Effector memory CD4-positive, alpha-beta T cell (primary cell): ENCODE results near the gene GNAS-AS1.

Source experiments
- DNase-seq, 3 donors: peaks; one replicate each; pipeline ENCODE4 v3.0.0-alpha.2; 2020
- H3K27ac ChIP-seq: 2 replicates; pipeline ENCODE4 v1.7.0; 2013; ENCODE audit warnings: mild to moderate bottlenecking, low read length, moderate library complexity; ENCODE audit not compliant: insufficient read depth, poor library complexity, severe bottlenecking
- H3K27me3 ChIP-seq: replicated peaks from 2 replicates; pipeline ENCODE4 v1.7.0; 2013; ENCODE audit warnings: mild to moderate bottlenecking, low read length; ENCODE audit not compliant: insufficient read depth, control insufficient read depth, poor library complexity, severe bottlenecking
- H3K36me3 ChIP-seq: 2 replicates; pipeline ENCODE4 v1.7.0; 2013; ENCODE audit warnings: mild to moderate bottlenecking, low read length, moderate library complexity; ENCODE audit not compliant: control insufficient read depth, insufficient read depth
- H3K4me1 ChIP-seq: 2 replicates; pipeline ENCODE4 v1.7.0; 2013; ENCODE audit warnings: low read length, mild to moderate bottlenecking; ENCODE audit not compliant: control insufficient read depth, insufficient read depth, poor library complexity, severe bottlenecking
- H3K4me3 ChIP-seq: 2 replicates; pipeline ENCODE4 v1.7.0; 2013; ENCODE audit warnings: low read length, low read depth, mild to moderate bottlenecking; ENCODE audit not compliant: insufficient read depth, poor library complexity, severe bottlenecking
- H3K9me3 ChIP-seq: 2 replicates; pipeline ENCODE4 v1.7.0; 2013; ENCODE audit warnings: mild to moderate bottlenecking, low read length, moderate library complexity; ENCODE audit not compliant: control insufficient read depth

GNAS-AS1 gene

GRCh38 chr20:58797371-58798338 is 53.0 kb downstream of the GNAS-AS1 start:
- no peaks in the 10 kb centered on the region for H3K9me3 ChIP-seq
- no peaks in the 10 kb centered on the region for H3K4me1 ChIP-seq
- no peak overlapping the region for H3K4me3 ChIP-seq
- no peak for DNase-seq
- peaks cover 3% of the 10 kb centered on the region for H3K27me3 ChIP-seq
- no peak overlapping the region for H3K27ac ChIP-seq
- no peaks in the 10 kb centered on the region for H3K36me3 ChIP-seq

- H3K9me3 ChIP-seq = no peaks in the 10 kb centered on the region
- no peak overlapping the region for H3K27ac ChIP-seq
- peaks cover 3% of the 10 kb centered on the region for H3K27me3 ChIP-seq
- no peaks in the 10 kb centered on the region for H3K36me3 ChIP-seq
- H3K4me3 ChIP-seq = no peak overlapping the region
- no peak for DNase-seq
- no peaks in the 10 kb centered on the region for H3K4me1 ChIP-seq
Observed at GRCh38 chr20:58795923-58796245, 54.8 kb downstream of the GNAS-AS1 start.

DNA sequence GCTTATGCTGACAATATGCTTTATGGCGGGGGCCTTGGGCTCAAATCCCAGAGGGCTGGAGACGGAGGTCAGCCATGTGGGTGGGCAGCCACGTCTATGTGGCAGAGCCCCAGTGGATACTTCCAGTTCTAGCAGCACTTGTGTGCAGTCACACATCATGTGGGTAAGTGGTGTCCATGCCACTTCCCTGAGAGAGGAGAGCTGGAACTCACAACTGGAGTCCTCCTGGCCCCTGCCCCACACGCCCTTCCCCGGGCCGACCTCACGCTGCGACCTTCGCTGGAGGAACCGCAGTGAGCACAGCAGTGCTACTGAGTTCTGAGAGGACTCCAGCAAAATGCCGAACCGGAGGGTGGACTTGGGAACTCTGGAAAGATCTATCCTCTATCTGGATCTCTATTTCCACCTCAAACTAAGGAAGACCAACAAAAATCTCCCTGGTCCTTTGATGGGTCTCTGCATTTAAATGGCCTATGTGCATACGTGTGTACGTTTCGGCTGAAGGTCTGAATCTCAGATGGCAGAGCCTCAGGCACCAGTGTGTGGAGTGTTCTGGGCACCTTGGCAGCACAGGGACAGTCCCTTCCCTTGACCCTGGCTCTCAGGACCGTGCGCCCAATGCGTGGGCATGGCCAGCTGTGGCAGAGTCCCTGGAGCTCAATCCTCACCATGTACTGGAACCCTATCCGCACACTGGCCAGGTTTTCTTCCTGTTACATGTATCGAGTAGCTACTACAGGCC is 55.4 kb downstream of the GNAS-AS1 start:
- Histone ChIP-seq H3K27ac (no peak overlapping the region), H3K4me3 (no peak overlapping the region), H3K27me3 (peaks cover 3% of the 10 kb centered on the region), H3K36me3 (no peaks in the 10 kb centered on the region), H3K4me1 (no peaks in the 10 kb centered on the region), H3K9me3 (no peaks in the 10 kb centered on the region)
- no peak for DNase-seq

- no peak for DNase-seq
- peaks cover 3% of the 10 kb centered on the region for H3K27me3 ChIP-seq
- no peak overlapping the region for H3K27ac ChIP-seq
- no peaks in the 10 kb centered on the region for H3K9me3 ChIP-seq
- no peak overlapping the region for H3K4me3 ChIP-seq
- no peaks in the 10 kb centered on the region for H3K4me1 ChIP-seq
- H3K36me3 ChIP-seq = no peaks in the 10 kb centered on the region
Observed at GRCh38 chr20:58794510-58795180, 56.1 kb downstream of the GNAS-AS1 start.

DNA sequence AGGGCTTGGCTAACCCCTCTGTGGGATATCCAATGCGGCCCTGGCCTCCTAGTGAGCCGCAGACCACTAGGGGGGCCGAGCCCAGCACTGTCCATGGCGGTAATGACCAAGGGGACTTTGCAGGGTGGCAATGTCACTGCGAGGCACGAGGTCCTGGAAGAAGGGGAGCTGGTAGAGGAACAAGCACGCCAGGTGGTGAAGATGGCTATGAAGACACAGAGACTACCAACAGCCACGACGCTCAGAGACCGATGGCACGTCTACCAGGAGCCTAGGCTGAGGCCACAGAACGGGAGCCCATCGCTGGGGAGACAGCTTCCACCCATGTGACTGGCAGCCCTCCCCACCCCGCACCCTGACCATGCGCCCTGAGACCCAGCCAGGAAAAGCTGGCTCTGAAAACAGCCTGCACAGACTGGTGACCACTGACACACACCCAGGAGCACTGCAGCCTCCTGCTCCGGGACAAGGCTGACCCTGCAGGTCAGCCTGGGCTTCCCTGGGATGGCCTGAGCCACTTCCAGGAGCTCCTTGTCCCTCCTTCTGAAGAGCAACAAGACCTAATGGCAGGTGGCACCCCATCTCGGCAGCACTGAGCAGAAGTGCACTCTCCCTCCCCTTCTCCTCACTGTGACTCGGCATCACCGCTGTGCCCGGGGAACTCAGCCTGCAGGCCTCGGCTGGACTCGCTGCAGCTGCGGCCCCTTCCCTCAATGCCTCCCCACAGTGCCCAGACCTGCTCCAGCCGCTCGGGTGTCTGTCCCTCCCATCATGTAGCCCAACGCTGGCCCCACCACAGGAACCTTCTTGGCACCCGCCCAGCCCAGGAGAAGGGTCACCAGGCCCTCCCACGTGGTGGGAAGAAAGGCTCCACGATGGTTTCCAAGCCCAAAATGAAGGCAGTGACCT is 56.9 kb downstream of the GNAS-AS1 start:
- no peaks in the 10 kb centered on the region for H3K36me3 ChIP-seq
- peaks cover 3% of the 10 kb centered on the region for H3K27me3 ChIP-seq
- DNase-seq = no peak
- H3K4me3 ChIP-seq = no peak overlapping the region
- H3K4me1 ChIP-seq = no peaks in the 10 kb centered on the region
- no peaks in the 10 kb centered on the region for H3K9me3 ChIP-seq
- no peak overlapping the region for H3K27ac ChIP-seq

DNA sequence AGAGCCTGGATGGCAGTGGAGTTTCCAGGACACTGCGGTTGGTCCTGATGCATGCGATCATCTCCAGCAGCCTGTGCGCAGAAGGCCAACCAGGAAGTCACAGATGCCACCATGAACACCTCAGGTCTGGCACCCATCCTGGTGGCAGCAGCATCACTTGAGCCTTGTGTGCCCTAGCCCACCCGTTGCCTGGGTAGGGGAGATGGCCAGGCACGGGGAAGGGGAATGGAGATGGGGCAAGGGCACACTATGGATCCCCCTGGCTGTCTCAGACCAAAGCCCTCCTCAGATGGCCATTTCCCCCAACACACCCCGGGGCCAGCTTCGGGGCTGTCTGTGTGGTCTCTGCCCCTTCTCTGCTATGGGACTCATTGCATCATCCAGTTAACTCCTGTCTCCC is 58.3 kb downstream of the GNAS-AS1 start:
- no peaks in the 10 kb centered on the region for H3K4me1 ChIP-seq
- H3K4me3 ChIP-seq = no peak overlapping the region
- H3K27ac ChIP-seq = no peak overlapping the region
- no peak for DNase-seq
- H3K9me3 ChIP-seq = no peaks in the 10 kb centered on the region
- H3K36me3 ChIP-seq = no peaks in the 10 kb centered on the region
- H3K27me3 ChIP-seq = peaks cover 3% of the 10 kb centered on the region

GRCh38 chr20:58791286-58791685 is 59.4 kb downstream of the GNAS-AS1 start:
- H3K27me3 ChIP-seq = peaks cover 3% of the 10 kb centered on the region
- no peak overlapping the region for H3K4me3 ChIP-seq
- no peak for DNase-seq
- H3K4me1 ChIP-seq = no peaks in the 10 kb centered on the region
- H3K36me3 ChIP-seq = no peaks in the 10 kb centered on the region
- H3K27ac ChIP-seq = no peak overlapping the region
- no peaks in the 10 kb centered on the region for H3K9me3 ChIP-seq

DNA sequence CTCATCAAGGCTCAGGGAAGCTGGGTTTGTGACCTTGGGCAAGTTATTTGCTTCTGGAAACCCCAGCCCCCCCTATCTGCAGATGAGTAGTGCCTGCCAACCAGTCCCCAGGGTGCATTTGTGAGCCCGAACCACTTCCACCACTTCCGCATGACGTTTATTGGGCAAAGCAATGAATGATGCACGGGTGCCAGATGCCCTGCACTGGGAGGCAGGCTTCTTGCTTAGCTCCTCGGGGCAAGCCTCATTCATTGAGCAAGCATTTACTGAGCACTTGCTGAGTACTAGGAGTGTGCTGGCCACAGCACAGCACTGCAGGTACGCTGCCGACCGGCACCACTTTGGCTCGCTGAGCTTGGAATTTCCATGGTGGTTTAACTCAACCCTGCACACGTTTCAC is 60.2 kb downstream of the GNAS-AS1 start:
- Histone ChIP-seq H3K36me3 (no peaks in the 10 kb centered on the region), H3K9me3 (no peaks in the 10 kb centered on the region), H3K27ac (no peak overlapping the region), H3K4me1 (no peaks in the 10 kb centered on the region), H3K27me3 (peaks cover 3% of the 10 kb centered on the region), H3K4me3 (no peak overlapping the region)
- no peak for DNase-seq

GRCh38 chr20:58788896-58789544 is 61.7 kb downstream of the GNAS-AS1 start:
- Histone ChIP-seq H3K9me3 (no peaks in the 10 kb centered on the region), H3K27ac (no peak overlapping the region), H3K36me3 (no peaks in the 10 kb centered on the region), H3K27me3 (no peaks in the 10 kb centered on the region), H3K4me1 (no peaks in the 10 kb centered on the region), H3K4me3 (no peak overlapping the region)
- no peak for DNase-seq
